ENCODE measurements around the gene TERF2IP.

The TERF2IP gene

GRCh38 chr16:75640598-75640997 is 7.0 kb upstream of the TERF2IP start:
- DNase-seq (ENCODE audit: low read depth, low spot score), result peak; percentile 49

DNA sequence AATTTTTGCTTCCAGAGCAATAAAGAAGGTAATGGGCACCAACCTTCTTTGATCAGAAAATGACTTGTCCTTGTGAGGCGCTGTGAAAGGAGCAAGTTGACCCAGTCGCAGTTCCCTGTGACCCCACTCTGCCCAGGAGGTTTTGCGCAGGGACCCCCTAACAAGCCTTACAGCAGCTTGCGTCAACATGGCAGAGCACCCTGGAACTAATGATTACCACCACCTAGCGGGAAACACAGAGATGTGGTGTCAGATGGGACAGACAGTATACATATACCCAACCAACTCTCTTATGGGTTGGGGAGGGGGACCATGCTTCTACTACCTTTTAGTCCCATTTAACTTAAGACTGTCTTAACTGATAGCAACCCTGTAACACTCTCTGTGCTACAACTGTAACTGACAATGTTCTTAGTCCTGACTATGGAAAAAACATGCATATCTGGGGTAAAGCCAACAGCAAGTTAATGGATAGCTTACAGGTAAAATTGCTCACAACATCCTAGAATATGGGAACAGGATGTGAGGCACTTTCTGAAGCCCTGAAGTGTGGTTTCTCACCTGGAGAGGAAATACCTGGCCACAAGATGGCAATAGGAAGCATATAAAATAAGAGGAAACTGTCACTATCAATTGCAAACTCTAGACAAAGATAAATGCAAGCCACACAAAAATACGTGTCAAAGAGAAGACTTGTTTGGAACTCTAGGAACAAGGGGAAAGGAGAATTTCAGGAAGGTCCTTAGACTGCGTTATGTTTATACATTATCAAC is 3.1 kb upstream of the TERF2IP start:
- DNase-seq (ENCODE audit: low read depth, low spot score), result no peak

GRCh38 chr16:75647112-75647491 is 471 bp upstream of the TERF2IP start:
- DNase-seq (ENCODE audit: low read depth, low spot score), result no peak

GRCh38 chr16:75648265-75649076 is 898 bp downstream of the TERF2IP start:
- DNase-seq (ENCODE audit: low read depth, low spot score), result peak; percentile 82

- no peak for DNase-seq (ENCODE audit: low read depth, low spot score)
These were observed 6.3 kb downstream of the TERF2IP start for GRCh38 chr16:75653922-75654321.

DNA sequence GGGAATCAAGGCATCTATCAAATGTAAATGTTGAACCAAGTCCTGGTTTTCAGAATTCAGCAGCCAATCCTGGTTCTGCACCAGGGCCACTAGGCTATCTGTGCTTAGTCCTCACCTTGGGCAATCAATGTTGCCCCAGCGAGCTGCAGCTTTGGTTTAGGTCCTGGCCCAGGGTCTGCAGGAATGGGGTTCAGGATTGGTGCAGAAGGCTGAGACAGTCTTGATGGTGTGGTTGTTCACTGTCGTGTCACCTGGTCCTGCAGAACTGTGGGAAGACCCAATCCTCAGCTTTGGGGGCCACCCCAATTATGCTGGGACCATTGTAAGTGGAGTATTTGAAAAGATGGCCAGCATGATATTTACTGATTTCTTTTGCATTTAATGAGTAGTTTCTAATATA is 10.6 kb downstream of the TERF2IP start:
- DNase-seq (ENCODE audit: low read depth, low spot score), result no peak

- no peak for DNase-seq (ENCODE audit: low read depth, low spot score)
These were observed 12.7 kb downstream of the TERF2IP start for GRCh38 chr16:75660321-75660720.

DNA sequence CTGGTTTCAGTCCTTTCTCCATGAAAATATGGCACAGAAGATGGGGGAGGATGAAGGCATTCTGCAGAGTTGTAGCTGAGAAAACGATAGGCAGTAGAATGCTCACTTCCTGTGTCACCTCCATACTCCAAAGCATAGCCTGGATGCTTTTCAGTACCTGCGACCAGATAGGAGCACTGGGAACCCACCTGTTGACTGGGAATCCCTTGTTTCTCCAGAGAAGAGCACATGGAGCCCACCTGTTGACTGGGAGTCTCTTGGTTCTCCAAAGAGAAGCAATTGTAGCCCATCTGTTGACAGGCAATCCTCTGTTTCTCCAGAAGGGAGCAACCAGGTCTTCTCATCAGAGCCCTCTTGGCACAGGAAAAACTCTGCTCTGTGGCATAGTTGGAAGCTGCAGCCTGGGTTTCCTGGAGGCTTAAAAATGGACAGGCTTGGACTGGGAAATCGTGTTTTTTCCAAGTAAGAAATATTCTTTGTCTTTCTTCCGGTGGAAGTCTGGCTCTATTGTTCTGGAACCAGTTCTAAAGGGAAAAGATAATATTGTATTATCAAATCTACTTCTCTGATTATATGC is 13.2 kb downstream of the TERF2IP start:
- DNase-seq (ENCODE audit: low read depth, low spot score), result no peak

GRCh38 chr16:75667503-75667902 is 19.9 kb downstream of the TERF2IP start:
- no peak for DNase-seq (ENCODE audit: low read depth, low spot score)

DNA sequence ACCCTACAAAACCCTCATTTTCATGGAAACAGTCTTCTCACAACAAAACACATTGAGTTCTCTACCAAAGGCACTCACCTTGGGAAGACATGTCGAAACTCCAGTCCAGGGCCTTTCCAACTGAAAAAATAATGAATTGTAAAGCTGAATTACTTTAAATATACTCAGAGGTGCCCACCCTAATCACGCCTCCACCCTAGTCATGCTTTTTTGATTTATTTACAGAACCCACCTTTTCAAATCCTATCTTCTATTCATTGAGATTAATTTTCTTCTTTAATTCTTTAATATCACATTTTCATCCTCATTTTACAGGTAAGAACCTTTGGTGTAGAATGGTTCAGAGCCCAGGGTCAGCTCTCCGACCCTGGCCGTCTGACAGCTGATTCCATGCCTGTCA is 29.3 kb downstream of the TERF2IP start, which contains the start of gene CPHXL2:
TSS of gene CPHXL2 (minus strand) at position 101 of the 400 bp plus-strand sequence. CDS start at position 91, 10 bp downstream.
- no peak for DNase-seq (ENCODE audit: low read depth, low spot score)

GRCh38 chr16:75679366-75679765 is 31.8 kb downstream of the TERF2IP start:
- no peak for DNase-seq (ENCODE audit: low read depth, low spot score)

- no peak for DNase-seq (ENCODE audit: low read depth, low spot score)
These were observed 34.7 kb downstream of the TERF2IP start for GRCh38 chr16:75682308-75682707.

DNA sequence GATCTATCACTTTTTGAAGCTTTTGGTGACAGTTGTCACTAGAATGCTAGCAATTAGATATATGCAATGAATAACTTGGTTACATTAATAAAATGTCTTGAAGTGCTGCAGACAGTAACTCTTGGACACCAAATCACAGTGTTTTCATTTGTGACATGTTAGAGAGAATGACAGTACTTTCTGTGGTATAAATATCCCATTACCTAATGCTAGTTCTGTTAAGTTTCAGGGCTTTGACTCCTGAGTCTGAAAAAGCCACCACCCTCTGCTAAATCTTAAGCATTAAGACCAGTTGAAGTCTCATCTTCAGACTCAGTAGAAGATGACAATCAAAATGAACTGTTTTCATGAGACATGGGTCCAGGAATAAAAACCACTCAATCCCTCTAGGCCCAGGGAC is 39.8 kb downstream of the TERF2IP start:
- DNase-seq (ENCODE audit: low read depth, low spot score), result no peak

GRCh38 chr16:75695708-75696107 is 48.1 kb downstream of the TERF2IP start:
- DNase-seq (ENCODE audit: low read depth, low spot score), result no peak

DNA sequence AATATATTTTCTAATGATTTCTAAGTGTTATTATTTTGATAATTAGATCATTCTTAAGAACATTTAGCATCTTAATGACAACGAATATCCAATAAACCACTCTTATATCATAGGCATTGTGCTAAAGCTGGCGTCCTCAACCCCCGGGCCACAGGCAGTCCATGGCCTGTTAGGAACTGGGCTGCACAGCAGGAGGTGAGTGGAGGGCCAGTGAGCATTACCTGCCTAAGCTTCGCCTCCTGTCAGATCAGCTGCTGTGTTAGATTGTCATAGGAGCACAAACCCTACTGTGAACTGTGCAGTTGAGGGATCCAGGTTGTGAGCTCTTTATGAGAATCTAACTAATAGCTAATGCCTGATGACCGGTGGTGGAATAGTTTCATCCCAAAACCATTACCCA is 50.0 kb downstream of the TERF2IP start:
- DNase-seq (ENCODE audit: low read depth, low spot score), result no peak

GRCh38 chr16:75701361-75701760 is 53.8 kb downstream of the TERF2IP start, which contains the start of gene DUXB:
TSS of gene DUXB (minus strand) at chr16:75701461. CDS start at chr16:75701418, 43 bp downstream.
- DNase-seq (ENCODE audit: low read depth, low spot score), result no peak

DNA sequence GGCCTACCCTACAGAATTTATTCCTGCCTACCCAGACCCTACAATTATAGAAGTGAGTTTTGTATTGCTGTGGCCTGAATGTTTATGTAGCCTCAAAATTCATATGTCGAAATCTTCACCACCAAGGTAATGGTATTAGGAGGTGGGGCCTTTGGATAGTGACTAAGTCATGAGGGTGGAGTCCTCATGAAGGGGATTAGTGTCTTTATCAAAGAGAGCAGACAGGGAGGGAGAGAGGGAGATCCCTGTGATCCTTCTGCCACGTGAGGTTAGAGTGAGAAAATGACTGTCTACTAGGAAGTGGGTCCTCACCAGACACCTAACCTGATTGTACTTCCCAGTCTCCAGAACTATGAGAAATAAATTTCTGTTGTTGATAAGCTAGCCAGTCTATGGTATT is 54.7 kb downstream of the TERF2IP start:
- DNase-seq (ENCODE audit: low read depth, low spot score), result no peak

DNA sequence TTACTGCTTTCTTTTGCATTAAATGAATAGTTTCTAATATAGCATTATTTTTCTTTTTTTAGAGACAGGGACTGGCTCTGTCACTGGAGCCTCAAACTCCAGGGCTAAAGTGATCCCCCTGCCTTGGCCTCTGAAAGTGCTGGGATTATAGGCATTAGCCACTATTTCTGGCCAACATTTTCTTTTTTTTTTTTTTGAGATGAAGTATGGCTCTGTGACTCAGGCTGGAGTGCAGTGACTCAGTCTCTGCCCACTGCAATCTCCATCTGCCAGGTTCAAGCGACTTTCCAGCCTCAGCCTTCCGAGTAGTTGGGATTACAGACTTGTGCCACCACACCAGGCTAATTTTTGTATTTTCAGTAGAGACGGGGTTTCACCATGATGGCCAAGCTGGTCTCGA is 55.7 kb downstream of the TERF2IP start:
- DNase-seq (ENCODE audit: low read depth, low spot score), result no peak

Measured in ELF-1 (cell line).